ENCODE results near the gene N4BP2L2.

- TF ChIP-seq POLR2A (IDR thresholded peaks at IDR 0.05), result no peak
- TF ChIP-seq CTCF (IDR thresholded peaks at IDR 0.05), result no peak
- TF ChIP-seq POLR2AphosphoS5 (IDR thresholded peaks at IDR 0.05), result no peak
- TF ChIP-seq EP300 (IDR thresholded peaks at IDR 0.05), result no peak
These were observed 92.4 kb downstream of the N4BP2L2 start for GRCh38 chr13:32446220-32446619.

Data from stomach (tissue), 4 donors.